ENCODE results near the gene VASP. TPM values are rescaled to one million over a fixed set of nuclear protein-coding genes. Genes with fewer than 3 reads are reported as not detected.

VASP gene
- total and polyA plus RNA-seq, 2 donors (not counting 3 experiments of a cell fraction or from before 2014, with no cell fraction given): 94.3 to 154 TPM

DNA sequence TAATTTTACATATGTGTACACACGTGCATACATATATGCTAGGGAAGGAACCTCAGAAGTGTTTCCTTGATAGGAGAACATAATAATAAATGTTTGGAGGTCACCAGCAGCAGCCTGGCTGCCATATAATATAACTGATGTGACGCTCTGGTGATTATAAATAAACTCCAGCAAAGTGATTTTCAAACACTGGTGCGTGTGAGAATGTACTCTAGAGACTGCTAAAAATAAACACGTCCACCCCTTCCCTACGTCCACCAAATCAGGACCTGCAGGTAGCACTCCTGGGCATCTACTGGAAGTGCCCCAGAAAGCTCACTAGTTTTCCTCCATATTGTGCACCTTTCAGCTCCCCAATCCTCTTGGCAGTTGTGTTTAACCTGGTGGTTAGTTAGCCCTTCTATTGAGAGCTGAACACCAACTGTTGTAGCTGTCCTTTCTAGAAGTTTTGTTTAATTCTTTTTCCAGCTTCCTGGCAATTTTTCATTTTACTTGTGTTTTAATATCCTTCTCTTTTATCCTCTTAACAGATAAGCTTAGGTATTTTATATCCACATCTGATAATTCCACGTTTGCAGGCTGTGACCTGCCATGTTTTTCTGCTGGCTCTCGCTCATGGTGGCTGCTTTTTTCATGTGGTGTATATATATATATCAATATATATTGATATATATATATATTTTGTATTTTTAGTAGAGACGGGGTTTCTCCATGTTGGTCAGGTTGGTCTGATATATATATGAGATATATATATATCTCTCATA lies 64.4 kb downstream of the VASP start:
- Histone ChIP-seq H3K9me1 (replicated peaks; ENCODE audit: control insufficient read depth, extremely low read depth, insufficient read depth, low read length) (no peaks in the 10 kb centered on the region), H3K9me3 (replicated peaks; ENCODE audit: control insufficient read depth, insufficient read depth, low read length) (no peaks in the 10 kb centered on the region), H3K4me1 (ENCODE audit: control insufficient read depth, extremely low read depth, insufficient read depth, low read length) (peaks cover 10% of the 10 kb centered on the region), H3K79me2 (ENCODE audit: control insufficient read depth, insufficient read depth, low read length) (peaks cover 2% of the 10 kb centered on the region), H4K20me1 (replicated peaks; ENCODE audit: control insufficient read depth, extremely low read depth, insufficient read depth, low read length) (no peaks in the 10 kb centered on the region), H3K27ac (ENCODE audit: insufficient read depth, low read depth, low read length) (no peak overlapping the region), H3K27me3 (ENCODE audit: control insufficient read depth in 2 of 2, insufficient read depth in 2 of 2, low read length in 2 of 2) (no peaks in the 10 kb centered on the region), H3K9ac (replicated peaks; ENCODE audit: extremely low read depth, insufficient read depth, low read length) (no peak overlapping the region), H3K4me2 (ENCODE audit: insufficient read depth, low read length) (no peak overlapping the region), H3K4me3 (replicated peaks in 1 of 3; ENCODE audit: insufficient read depth in 1 of 3, low read depth in 1 of 3, low read length in 3 of 3) (no peak overlapping the region), H2AFZ (ENCODE audit: low read depth, low read length) (no peak overlapping the region), H3K36me3 (ENCODE audit: control insufficient read depth in 2 of 2, extremely low read depth in 1 of 2, insufficient read depth in 2 of 2, low read length in 2 of 2) (no peaks in the 10 kb centered on the region)
- no TSS peak for BruUV-seq (replicated peaks)
- ChIA-PET POLR2A (no interaction called here), CTCF (interaction anchor here (1.0 to 1.2 kb wide), 3 partner anchors 13 to 86 kb away, joined by 3 to 5 read pairs (median 4); no protein-coding TSS in a partner anchor)
- TF ChIP-seq GATA2 (IDR thresholded peaks at IDR 0.05; ENCODE audit: insufficient read depth, insufficient read length, low read depth, low read length) (no peak), FOS (IDR thresholded peaks at IDR 0.05; ENCODE audit: borderline replicate concordance, insufficient read depth, low read length) (no peak), MYC (IDR thresholded peaks at IDR 0.05; ENCODE audit: low read depth, low read length) (no peak), POLR2A (IDR thresholded peaks at IDR 0.05; ENCODE audit: low read depth, low read length) (no peak), CTCF (IDR thresholded peaks at IDR 0.05; ENCODE audit: extremely low read depth in 1 of 2, insufficient read depth in 1 of 2, low read depth in 1 of 2, low read length in 2 of 2) (no peak), EZH2 (IDR thresholded peaks at IDR 0.05; ENCODE audit: borderline replicate concordance, low read depth, low read length, severe bottlenecking) (no peak), JUN (IDR thresholded peaks at IDR 0.05; ENCODE audit: borderline replicate concordance, insufficient read depth, insufficient read length, low read depth) (no peak), POLR2AphosphoS5 (IDR thresholded peaks at IDR 0.05; ENCODE audit: insufficient read depth, low read depth, low read length) (no peak)
- TF ChIP-seq, protein P1, sequence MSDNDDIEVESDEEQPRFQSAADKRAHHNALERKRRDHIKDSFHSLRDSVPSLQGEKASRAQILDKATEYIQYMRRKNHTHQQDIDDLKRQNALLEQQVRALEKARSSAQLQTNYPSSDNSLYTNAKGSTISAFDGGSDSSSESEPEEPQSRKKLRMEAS (IDR thresholded peaks at IDR 0.05; ENCODE audit: insufficient read depth, insufficient read length): no peak
- FAIRE-seq (no peak), DNase-seq (ENCODE audit: low read depth, low spot score) (no peak)
- dilution Hi-C loops (cut with MboI; ENCODE audit: extremely low pct_ligation_motif_present, low sequenced_read_pairs) (no loop called here), intact Hi-C loops (cut with micrococcal nuclease) (no loop called here)
